ENCODE data around the gene CYP17A1.
"Not testable (repeated sequence)": the region's sequence is repeated elsewhere in the genome, so short reads cannot be mapped to it uniquely, and the experiment has no call there.

Gene CYP17A1

DNA sequence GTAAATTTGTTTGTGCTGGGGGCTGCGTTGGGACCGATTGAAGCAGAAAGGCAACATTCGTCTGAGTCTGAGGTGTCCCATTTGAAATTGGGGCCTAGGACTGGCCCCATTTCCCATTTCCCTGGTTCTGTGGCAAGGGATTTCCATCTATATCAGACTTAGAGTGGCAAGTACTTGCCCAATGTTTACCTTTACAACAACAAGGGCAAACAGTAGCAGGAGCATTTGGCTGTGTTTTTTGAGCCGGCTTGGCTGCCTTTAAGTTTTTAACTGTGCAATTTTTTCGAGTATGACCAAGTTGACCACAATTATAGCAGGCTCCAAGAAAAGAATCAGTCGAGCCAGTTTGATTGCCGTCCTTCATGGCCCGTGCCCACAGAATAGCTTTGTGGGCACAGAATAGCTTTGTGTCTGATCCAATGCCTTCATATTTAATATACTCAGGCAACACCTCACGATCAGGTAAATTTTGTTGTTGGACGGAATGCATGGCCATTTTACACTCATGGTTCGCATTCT is 4.7 kb upstream of the CYP17A1 start:
- no peak overlapping the region for H3K27ac ChIP-seq
- DNase-seq (ENCODE audit: low read depth, low spot score): no peak

DNA sequence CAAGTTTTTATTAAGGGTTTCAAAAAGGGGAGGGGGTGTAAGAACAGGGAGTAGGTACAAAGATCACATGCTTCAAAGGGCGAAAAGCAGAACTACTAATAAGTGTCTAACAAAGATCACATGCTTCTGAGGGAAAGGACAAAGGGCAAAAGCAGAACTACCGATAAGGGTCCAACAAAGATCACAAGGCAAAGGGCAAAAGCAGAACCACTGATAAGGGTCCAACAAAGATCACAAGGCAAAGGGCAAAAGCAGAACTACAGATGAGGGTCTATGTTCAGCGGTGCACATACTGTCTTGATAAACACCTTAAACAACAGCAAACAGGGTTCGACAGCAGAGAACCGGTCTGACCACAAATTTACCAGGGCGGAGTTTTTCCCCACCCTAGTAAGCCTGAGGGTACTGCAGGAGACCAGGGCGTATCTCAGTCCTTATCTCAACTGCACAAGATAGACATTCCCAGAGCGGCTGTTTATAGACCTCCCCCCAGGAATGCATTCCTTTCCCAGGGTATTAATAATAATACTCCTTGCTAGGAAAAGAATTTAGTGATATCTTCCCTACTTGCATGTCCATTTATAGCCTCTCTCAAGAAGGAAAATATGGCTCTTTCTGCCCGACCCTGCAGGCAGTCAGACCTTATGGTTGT is 1.2 kb upstream of the CYP17A1 start:
- not testable (repeated sequence) for H3K27ac ChIP-seq; DNase-seq (ENCODE audit: low read depth, low spot score)

DNA sequence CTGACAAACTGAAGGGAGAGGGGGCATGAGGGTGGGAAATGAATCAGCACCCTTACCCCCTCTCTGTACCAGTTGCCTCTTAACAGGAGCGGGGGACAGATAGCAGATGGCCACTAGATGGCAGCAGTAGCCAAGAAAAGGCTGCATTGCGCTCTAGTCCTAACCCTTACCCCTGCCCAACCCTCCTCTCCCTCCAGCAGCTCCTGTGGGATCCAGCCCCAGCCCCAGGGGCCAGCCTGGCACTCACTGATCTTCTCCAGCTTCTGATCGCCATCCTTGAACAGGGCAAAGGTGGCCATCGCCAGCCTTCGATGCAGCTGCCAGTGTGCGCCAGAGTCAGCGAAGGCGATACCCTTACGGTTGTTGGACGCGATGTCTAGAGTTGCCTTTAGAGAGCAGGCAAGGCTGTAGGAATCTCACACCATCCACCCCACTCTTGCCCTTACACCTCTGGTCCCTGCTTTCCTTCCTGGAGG is 2.2 kb downstream of the CYP17A1 start:
- DNase-seq (ENCODE audit: low read depth, low spot score): no peak

DNA sequence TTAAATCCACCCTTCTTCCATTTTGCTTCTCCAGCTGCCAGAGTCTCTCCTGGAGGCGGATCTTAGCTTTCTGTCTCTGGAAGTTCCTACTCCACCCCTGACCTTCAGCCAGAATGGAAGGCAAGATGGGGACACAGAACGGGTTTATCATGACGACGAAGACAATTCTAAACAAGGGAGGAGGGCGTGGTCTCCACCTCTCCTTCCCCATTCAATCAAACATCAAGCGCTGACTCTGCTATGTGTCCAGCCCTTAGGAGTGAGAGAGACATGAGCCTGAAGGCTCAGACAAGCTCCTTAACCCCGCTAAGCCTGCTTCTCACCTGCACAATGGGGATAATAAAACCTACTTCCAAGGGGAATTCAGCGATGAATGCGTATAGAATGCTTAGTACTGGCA is 3.1 kb downstream of the CYP17A1 start:
- no peak overlapping the region for H3K27ac ChIP-seq
- DNase-seq (ENCODE audit: low read depth, low spot score): no peak

More for the DNA sequence above, 2.2 kb downstream of the CYP17A1 start:
- no peak overlapping the region for H3K27ac ChIP-seq

DNA sequence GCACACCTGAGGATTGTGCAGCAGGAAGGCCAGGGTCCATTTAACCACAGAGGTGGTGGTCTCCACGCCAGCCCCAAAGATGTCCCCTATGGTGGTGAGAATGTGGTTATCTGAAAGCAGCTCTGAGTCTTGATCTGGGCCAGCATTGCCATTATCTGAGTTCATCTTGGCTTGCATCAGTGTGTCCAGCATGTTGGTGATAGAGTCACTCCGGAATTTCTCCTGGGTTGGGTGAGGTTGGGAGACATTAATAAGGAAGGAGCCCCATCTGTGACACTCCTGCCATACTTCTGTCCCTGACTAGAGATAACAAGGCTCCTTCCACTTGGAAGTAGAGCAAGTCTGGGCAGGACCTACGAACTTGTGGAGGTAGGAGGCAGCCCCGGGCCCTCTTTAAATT is 4.2 kb downstream of the CYP17A1 start:
- DNase-seq (ENCODE audit: low read depth, low spot score): no peak
- H3K27ac ChIP-seq: no peak overlapping the region

DNA sequence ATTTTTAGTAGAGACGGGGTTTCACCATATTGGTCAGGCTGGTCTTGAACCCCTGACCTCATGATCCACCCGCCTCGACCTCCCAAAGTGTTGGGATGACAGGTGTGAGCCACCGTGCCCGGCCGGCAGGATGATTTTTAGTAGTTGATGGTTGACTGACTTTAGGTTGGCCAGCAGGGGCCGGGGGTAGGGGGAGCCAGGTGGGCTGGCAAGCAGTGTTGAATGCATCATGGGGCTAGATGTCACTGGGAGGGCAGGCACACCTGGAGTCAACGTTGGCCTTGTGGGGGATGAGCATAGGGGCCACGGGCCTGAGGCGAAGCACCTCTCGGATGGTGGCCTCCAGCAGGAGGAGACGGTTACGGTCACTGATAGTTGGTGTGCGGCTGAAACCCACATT is 5.0 kb downstream of the CYP17A1 start:
- no peak overlapping the region for H3K27ac ChIP-seq
- no peak for DNase-seq (ENCODE audit: low read depth, low spot score)

DNA sequence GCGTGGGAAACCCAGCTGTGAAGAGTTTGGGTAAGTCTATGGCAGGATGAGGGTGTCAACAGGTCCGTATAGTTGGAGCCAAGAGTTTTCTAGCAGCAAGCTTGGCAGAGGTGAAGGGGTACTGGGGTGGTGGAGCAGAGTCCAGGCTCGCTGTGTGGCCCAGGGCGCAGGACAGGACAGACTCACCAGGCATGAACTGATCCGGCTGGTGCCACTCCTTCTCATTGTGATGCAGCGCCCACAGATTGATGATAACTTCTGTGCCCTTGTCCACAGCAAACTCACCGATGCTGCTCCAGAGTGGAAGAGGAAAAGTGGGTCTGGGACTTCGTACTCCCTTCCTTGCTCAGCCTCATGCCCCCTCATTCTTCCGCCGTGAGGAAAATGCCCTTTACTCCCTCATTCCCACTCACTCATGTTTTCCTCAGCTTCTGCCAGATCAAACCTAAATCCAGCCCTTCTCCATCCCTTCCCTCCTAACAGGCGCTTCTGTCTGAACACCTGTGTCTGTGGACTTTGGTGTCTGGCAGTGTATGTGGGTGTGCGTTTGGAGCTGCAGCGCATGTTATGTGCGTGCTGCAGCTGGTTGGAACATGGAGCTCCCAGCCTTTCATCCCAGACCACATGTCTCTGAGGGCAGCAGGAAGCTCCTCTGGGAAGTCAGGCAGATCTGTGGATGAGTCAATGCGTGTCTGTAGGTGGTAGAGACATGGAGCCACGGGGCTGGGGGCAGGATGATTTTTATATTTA is 5.7 kb downstream of the CYP17A1 start:
- no peak for DNase-seq (ENCODE audit: low read depth, low spot score)
- H3K27ac ChIP-seq: no peak overlapping the region

DNA sequence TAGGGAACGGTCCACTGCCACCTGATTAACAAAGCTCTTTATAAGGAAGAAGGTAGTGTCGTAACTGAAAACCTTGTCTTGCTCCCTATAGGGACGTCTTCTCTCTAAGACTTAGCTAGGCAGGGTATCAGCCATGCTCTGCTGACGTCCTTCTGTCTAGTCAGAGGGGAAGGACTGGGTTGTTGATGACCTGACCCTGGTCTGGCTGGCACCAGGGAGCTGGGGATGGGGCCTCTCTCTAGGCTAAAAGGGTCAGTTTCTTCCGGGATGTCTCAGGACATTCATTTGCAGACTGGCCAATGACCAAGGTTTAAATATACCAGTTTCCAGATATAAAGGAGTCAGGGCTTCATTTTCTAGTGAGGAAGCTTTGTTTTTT is 9.6 kb downstream of the CYP17A1 start:
- H3K27ac ChIP-seq: no peak overlapping the region

DNA sequence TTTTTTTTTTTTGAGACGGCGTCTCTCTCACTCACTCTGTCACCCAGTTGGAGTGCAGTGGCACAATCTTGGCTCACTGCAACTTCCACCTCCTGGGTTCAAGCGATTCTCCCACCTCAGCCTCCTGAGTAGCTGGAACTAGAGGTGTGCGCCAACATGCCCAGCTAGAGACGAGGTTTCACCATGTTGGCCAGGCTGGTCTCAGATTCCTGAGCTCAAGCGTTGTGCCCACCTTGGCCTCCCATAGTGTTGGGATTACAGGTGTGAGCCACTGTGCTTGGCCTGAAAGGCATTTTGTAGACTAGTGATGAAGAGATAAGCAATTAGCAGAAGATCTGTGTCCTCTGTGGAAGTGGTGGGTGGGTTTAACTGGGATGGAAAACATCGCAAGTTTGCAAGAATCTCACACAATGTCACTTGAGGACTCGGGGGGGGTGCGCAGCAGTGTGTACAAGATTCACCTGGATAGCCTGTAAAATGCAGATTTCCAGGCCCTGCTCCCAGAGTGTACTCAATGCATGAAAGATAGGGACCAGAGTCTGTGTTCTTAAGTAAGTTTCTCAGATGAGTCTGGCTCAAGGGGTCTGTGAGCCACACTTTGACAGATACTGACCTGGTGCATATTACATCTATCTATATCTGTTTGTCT is 10.9 kb downstream of the CYP17A1 start:
- no peak for DNase-seq (ENCODE audit: low read depth, low spot score)
- no peak overlapping the region for H3K27ac ChIP-seq

More for the DNA sequence above, 9.6 kb downstream of the CYP17A1 start:
- DNase-seq (ENCODE audit: low read depth, low spot score): no peak

DNA sequence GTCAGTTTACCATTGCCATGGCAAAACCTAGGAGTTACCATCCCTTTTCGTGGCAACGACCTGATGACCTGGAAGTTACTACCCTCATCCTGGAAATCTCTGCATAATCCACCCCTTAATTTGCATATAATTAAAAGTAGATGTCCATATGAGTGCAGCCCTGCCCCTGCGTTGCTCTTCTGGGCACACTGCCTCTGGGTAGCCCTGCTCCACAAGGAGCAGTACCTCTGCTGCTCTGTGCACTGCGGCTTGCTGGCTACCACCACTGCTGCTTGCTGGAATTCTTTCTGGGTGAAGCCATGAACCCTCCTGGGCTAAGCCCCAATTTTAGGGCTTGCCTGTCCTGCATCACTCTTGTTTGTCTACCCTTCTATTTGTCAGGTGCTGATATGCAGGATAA is 12.5 kb downstream of the CYP17A1 start:
- H3K27ac ChIP-seq: no peak overlapping the region
- no peak for DNase-seq (ENCODE audit: low read depth, low spot score)

DNA sequence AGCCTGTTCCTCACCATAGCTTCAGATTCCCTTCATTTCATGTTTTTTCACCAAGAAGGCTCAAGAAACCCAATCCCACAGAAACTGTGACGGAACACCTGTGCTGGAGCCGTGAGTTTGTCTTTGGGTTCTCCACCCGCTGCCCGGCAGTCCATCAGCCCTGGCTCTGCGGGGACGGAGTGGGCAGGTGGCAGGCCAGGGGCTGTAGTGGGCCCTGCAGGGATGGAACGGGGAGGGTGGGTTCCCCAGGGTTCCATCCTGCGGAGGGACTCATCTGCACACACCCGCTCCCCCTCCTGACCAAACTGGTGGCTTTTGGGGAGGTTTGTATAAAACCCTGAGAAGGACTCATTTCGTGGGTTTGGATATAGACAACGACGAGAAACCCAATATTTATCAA is 15.0 kb downstream of the CYP17A1 start:
- no peak overlapping the region for H3K27ac ChIP-seq

DNA sequence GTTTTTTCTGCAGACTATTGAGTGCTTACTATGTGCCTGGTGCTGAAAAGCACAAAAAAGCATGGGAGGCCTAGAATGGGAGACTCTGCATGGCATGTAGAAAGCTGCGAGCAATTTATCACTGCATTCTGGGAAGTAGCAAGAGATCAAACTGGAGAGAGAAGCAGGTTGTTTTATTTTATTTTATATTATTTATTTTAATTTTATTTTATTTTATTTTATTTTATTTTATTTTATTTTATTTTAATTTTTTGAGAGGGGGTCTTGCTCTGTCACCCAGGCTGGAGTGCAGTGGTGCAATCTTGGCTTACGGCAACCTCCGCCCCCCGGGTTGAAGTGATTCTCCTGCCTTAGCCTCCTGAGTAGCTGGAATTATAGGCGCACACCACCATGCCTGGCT is 17.2 kb downstream of the CYP17A1 start:
- not testable (repeated sequence) for H3K27ac ChIP-seq; DNase-seq (ENCODE audit: low read depth, low spot score)

More for the DNA sequence above, 15.0 kb downstream of the CYP17A1 start:
- no peak for DNase-seq (ENCODE audit: low read depth, low spot score)

DNA sequence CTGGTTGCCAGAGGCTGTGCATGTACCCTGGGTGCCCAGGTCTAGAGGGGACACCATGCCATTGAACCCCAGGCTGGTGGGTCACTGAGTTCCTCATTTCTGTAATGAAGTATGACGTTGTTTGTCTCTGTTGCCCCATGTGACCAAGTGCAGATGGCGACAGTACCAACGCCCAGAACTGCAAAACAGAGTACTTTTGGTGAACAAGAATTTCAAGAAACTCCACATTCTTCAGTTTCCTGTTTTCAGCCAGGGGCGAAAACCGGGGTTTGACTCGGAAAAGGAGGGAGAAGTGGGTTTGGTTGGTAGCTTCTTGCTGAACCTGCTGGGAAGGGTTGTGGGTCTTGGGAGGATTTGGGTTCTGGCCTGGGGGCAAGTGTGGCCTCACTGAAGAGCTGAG is 18.2 kb downstream of the CYP17A1 start:
- no peak for DNase-seq (ENCODE audit: low read depth, low spot score)
- H3K27ac ChIP-seq: no peak overlapping the region

DNA sequence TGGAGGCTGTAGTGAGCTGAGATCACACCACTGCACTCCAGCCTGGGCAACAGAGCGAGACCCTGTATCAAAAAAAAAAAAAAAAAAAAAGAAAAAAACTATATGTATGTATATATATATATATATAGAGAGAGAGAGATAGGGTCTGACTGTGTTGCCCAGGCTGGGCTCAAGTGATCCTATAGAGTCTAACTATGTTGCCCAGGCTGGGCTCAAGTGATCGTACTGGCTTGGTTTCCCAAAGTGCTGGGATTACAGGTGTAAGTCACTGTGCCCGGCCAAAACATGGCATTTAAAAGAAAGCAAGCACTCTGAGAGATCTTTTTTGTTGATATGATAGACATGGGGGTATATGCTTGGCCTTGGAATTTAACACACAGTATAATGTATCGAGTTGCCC is 20.0 kb downstream of the CYP17A1 start:
- DNase-seq (ENCODE audit: low read depth, low spot score): no peak
- no peak overlapping the region for H3K27ac ChIP-seq

DNA sequence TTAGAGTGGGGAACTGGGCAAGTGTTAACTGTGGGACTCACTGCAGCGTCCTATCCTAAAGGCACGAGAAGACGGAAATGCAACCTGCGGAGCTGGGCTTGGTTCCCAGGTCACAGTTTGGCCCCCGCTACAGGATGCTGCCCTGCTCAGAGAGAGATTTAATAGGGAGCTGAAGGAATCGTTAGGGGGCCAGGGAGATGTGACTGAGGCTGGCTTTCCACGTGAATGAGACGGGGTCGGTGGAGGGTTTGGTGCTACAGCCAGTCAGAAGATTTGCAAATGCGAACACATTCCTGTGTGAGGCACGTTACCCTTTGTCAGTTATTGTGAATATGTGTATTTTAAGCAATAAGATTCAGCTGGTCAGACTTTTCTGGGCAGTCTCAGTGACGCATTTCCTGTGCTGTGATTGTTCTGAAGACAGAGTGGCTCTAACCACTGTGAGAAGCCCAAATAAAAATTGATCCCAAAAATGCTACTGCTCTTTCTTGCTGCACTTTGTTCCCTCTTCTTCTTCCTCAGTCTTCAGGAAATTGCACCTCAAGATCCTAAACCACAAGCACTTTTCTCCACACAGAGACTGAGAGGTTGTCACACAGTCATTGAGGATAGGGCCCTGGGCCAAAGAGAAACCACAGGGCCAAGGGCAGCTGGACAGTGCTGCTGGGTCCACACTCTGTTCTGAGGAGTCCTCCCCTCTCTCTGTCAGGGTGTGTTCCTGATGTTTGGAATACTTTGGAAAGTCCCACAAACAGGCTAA is 21.2 kb downstream of the CYP17A1 start:
- no peak for DNase-seq (ENCODE audit: low read depth, low spot score)
- H3K27ac ChIP-seq: peak overlapping the region; percentile 52

DNA sequence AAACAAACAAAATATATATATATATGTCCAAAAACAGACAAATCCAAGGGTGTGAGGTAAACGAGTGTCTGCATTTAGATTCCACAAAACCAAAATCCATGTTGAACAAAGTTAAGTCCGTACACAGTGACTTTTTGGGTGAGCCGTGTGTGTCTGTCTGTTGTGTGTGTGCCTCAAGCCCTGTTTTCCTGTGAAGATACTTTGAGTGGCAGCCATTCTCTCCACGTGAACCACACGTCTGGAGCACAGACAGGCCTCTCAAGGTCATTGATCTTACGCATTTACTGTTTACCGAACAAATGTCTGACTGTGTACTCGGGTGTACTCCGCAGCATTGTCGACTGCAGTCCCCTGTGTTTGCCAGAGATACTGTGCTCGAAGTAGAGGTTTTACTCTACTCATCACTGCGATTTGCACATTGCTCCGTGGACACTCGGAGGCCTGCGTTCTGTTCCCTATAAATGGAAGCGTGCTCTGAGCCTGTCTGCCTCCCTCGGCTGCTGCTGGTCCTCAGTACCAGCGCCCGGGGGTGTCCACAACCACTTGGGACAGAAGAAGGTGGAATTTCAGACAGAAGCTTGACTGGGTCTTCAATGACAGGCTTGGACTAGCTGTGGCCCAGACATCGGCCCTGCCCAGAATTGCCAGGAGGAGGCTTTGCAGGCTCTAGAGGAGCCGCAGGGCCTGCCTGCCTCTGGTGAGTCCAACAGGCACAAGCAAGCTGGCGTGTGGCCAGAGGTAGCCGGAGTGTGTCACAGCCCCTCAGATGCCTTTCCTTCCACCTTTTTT is 22.1 kb downstream of the CYP17A1 start:
- no peak for DNase-seq (ENCODE audit: low read depth, low spot score)
- peak overlapping the region; percentile 52 for H3K27ac ChIP-seq

DNA sequence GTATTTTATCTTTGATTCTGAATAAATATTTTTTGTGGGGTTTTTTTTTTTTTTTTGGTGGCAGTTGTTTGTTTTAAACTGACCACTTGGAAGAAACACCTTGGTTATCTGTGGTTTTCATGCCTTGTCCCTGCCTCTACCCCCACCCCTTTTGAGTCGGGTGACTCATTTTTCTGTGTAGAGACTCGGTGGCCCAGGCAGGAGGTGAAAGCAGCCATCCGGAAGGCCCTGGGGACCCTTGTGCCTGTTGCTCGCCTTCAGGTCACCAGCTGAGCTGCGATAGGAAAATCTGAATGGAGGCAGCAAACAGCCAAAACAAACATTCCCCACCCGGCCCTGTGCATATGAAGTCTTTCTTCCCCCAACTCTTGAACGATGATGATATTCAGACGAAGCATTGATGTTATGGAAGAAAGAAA is 22.8 kb downstream of the CYP17A1 start:
- no peak for DNase-seq (ENCODE audit: low read depth, low spot score)
- no peak overlapping the region for H3K27ac ChIP-seq

DNA sequence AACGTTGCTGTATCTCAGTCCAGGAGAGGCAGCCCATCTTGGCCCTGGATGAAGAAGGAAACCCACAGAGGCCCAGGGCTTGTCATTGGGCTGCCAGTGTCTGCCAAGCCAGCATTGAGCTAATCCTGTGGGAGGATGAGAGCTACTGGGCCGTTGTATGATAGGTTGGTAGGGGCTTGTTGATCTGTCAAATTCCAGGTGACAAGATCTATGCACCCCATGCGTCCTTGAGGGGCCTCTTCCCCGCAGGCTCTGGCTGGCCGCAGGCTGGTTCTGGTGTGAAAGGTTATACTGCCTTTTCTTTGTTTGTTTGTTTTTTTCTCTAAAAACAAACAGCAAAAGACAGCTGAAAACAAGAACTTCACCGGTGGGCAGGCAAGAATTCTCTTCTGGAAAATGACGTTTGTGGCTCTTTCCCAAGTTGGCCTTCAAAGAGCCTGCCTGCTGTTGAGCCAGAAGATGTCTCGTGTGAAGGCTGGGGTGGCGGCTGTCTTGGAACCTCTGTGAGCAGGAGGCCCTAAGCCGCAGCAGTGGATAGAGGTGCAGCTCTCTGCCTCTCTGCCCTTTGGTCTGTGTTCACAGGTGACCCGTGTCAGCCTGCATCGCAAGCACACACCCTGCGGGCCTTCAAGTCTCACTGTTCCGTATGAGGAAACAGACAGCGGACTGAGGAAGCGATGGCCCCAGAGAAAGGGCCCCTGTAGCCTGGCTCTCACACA is 23.3 kb downstream of the CYP17A1 start:
- DNase-seq (ENCODE audit: low read depth, low spot score): no peak
- H3K27ac ChIP-seq: no peak overlapping the region

DNA sequence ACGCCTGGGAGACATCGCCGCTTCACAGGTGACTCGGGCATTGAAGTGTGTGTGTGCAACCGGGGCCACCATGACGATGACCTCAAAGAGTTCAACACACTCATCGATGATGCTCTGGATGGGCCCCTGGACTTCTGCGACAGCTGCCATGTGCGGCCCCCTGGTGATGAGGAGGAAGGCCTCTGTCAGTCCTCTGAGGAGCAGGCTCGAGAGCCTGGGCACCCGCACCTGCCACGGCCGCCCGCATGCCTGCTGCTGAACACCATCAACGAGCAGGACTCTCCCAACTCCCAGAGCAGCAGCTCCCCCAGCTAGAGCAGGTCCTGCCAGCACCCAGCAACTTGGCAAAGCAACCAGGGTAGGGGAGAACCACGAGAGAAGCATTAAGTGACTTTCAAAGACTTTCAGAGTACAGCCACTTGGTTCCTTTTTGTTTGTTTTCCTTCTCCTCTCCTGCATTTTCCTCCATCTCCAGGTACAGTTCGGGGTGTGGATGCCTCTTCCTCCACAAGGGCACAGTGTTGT is 24.1 kb downstream of the CYP17A1 start:
- no peak for DNase-seq (ENCODE audit: low read depth, low spot score)
- no peak overlapping the region for H3K27ac ChIP-seq

All from epithelial cell of prostate (primary cell).